ENCODE data around the gene CAMTA1. TPM values are rescaled to one million over a fixed set of nuclear protein-coding genes. Genes with fewer than 3 reads are reported as not detected.

Gene CAMTA1
- total and polyA plus RNA-seq, 4 donors = 48.1 to 140 (median 52.3) TPM

DNA sequence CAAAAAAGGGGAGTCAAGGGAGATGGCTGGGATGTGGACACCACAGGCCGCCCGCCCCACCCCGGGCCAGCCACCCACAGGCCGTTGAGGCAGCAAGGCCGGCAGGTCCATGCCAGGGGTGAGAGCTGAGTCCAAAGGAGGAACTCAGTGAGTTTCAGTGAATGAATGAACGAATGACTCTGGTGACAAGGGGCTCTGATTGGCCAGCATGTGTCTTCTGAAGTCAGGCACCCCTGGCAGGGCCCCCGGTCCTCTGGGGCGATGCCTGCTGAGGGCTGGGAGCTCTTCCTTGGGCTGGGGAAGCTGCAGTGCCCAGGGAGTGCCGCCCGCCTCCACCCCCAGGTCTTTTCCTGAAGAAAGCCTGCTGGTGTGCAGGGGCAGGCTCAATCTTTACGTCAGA is 749.8 kb downstream of the CAMTA1 start:
- Histone ChIP-seq H3K36me3 (ENCODE audit: control insufficient read depth in 4 of 4, insufficient read depth in 4 of 4, low read length in 4 of 4) (no peaks in the 10 kb centered on the region), H3K4me1 (ENCODE audit: control insufficient read depth in 5 of 5, insufficient read depth in 5 of 5, low read length in 5 of 5) (peaks cover 0 to 30% (median 3%) of the 10 kb centered on the region in 5 donors), H3K27me3 (ENCODE audit: control insufficient read depth in 3 of 3, insufficient read depth in 3 of 3, low read length in 2 of 3) (peaks cover 0 to 6% (median 0%) of the 10 kb centered on the region in 3 donors), H3K9ac (ENCODE audit: insufficient read depth in 1 of 2, low read length in 2 of 2) (no peak overlapping the region), H3K4me3 (no peak overlapping the region), H3K27ac (ENCODE audit: low read depth in 1 of 2, low read length in 1 of 2) (no peak overlapping the region), H3K9me3 (ENCODE audit: control insufficient read depth in 4 of 4, insufficient read depth in 3 of 4, low read length in 3 of 4) (no peaks in the 10 kb centered on the region)
- no peak for DNase-seq
- TF ChIP-seq, protein P1, sequence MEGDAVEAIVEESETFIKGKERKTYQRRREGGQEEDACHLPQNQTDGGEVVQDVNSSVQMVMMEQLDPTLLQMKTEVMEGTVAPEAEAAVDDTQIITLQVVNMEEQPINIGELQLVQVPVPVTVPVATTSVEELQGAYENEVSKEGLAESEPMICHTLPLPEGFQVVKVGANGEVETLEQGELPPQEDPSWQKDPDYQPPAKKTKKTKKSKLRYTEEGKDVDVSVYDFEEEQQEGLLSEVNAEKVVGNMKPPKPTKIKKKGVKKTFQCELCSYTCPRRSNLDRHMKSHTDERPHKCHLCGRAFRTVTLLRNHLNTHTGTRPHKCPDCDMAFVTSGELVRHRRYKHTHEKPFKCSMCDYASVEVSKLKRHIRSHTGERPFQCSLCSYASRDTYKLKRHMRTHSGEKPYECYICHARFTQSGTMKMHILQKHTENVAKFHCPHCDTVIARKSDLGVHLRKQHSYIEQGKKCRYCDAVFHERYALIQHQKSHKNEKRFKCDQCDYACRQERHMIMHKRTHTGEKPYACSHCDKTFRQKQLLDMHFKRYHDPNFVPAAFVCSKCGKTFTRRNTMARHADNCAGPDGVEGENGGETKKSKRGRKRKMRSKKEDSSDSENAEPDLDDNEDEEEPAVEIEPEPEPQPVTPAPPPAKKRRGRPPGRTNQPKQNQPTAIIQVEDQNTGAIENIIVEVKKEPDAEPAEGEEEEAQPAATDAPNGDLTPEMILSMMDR (IDR thresholded peaks at IDR 0.05; ENCODE audit: control extremely low read depth, extremely low read depth) = no peak
- WGBS, 2 donors = 84 to 88% methylated on average over 11 of the region's 11 CpGs
- no peak for ATAC-seq (ENCODE audit: insufficient read depth, low FRiP score)

DNA sequence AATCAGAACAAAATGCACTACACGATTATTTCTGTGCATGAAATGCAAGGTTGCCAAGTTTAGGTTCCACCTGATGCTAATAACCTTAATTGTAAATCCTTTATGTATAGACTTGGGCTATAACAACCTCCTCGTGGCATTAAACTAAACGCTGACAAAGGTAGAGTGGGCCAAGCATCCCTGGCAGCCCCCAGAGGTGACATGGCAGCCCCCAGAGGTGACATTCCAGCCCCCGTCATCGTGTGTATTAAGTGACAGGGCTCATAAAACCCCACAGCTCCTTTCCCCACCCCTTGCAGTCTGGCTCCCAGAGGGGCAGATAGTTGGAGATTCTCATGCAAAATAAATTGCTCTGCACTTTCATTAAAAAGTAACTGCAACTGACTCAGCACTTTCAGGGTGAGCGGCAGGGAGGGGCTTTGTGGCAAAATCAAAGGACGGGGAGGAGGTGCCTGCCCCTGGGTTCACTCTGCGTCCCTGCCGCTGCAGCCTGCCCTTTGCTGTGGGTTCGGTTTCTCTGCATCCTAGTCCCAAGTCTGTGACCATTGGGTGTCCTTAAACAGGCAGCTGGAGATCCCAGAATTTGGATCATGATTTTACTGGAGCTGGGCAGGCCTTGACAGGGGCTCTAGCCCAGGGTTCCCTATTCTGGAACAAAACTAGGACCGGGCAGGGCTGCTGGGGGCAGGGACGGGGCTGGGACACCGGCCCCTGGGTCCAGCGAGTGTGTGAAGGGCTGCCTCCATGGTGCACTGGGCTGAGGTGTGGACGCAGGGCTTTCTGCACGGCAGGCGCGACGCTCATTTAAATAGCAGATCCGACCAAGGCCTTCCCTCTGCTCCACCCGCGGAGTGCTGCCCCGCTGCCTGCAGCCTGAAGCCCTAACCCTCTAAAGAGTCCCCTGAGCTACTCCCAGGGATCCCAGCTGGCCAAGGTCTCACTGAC is 751.0 kb downstream of the CAMTA1 start:
- ATAC-seq (ENCODE audit: insufficient read depth, low FRiP score) = no peak
- WGBS, 2 donors = 65 to 74% methylated on average over 23 of the region's 23 CpGs

DNA sequence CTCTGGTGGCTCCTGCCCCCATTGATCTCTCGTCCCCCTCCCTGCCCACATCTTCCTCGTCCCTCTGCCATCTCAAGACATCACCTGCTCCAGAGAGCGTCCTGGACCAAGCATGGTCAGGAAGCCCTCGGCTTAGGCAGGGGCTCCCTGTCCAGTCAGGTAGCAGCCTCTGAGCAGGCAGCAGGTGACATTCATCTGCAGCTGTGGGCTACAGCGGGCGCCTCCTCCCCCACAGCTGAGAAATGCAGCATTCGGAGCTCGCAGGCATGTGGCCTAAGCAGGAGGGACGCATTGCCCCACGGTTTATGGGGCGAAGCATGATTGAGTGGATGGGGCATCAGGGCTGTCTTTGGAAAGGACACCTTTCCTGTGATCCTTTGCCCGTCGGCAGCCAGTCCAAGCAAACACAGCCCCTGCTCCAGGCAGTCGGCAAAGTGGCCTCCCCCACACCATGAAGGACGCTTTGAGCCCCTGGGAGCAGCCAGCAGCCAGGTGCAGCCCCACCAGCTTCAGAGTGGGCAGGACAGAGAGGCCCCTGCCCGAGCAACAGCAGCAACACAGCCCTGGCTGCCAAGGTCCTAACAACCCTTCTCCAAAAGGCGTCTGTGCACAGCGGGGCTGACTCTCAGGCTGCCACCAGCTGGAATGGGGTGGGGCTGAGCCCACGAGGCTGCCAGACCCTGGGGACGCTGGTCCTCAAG is 751.8 kb downstream of the CAMTA1 start:
- DNase-seq = no peak
- Histone ChIP-seq H3K9me3 (ENCODE audit: control insufficient read depth in 4 of 4, insufficient read depth in 3 of 4, low read length in 3 of 4) (no peaks in the 10 kb centered on the region), H3K27me3 (ENCODE audit: control insufficient read depth in 3 of 3, insufficient read depth in 3 of 3, low read length in 2 of 3) (peaks cover 0 to 6% (median 0%) of the 10 kb centered on the region in 3 donors), H3K4me1 (ENCODE audit: control insufficient read depth in 5 of 5, insufficient read depth in 5 of 5, low read length in 5 of 5) (peaks cover 0 to 30% (median 5%) of the 10 kb centered on the region in 5 donors), H3K4me3 (no peak overlapping the region), H3K27ac (ENCODE audit: low read depth in 1 of 2, low read length in 1 of 2) (no peak overlapping the region), H3K9ac (ENCODE audit: insufficient read depth in 1 of 2, low read length in 2 of 2) (no peak overlapping the region), H3K36me3 (ENCODE audit: control insufficient read depth in 4 of 4, insufficient read depth in 4 of 4, low read length in 4 of 4) (no peaks in the 10 kb centered on the region)
- 76 to 85% methylated on average over 20 of the region's 20 CpGs for WGBS, 2 donors
- TF ChIP-seq, protein P1 (IDR thresholded peaks at IDR 0.05; ENCODE audit: control extremely low read depth, extremely low read depth) = no peak
- no peak for ATAC-seq (ENCODE audit: insufficient read depth, low FRiP score)

More for the DNA sequence above, 751.0 kb downstream of the CAMTA1 start:
- Histone ChIP-seq H3K36me3 (ENCODE audit: control insufficient read depth in 4 of 4, insufficient read depth in 4 of 4, low read length in 4 of 4) (no peaks in the 10 kb centered on the region), H3K27ac (ENCODE audit: low read depth in 1 of 2, low read length in 1 of 2) (no peak overlapping the region), H3K9ac (ENCODE audit: insufficient read depth in 1 of 2, low read length in 2 of 2) (no peak overlapping the region), H3K4me3 (no peak overlapping the region), H3K9me3 (ENCODE audit: control insufficient read depth in 4 of 4, insufficient read depth in 3 of 4, low read length in 3 of 4) (no peaks in the 10 kb centered on the region), H3K27me3 (ENCODE audit: control insufficient read depth in 3 of 3, insufficient read depth in 3 of 3, low read length in 2 of 3) (peaks cover 0 to 6% (median 0%) of the 10 kb centered on the region in 3 donors), H3K4me1 (ENCODE audit: control insufficient read depth in 5 of 5, insufficient read depth in 5 of 5, low read length in 5 of 5) (peaks cover 0 to 30% (median 3%) of the 10 kb centered on the region in 5 donors)
- TF ChIP-seq, protein P1 (IDR thresholded peaks at IDR 0.05; ENCODE audit: control extremely low read depth, extremely low read depth) = no peak
- no peak for DNase-seq

Data from lung (tissue), 12 donors.